ENCODE measurements around the gene STXBP1.
"Not testable (repeated sequence)": the region's sequence is repeated elsewhere in the genome, so short reads cannot be mapped to it uniquely, and the experiment has no call there.

Gene STXBP1

DNA sequence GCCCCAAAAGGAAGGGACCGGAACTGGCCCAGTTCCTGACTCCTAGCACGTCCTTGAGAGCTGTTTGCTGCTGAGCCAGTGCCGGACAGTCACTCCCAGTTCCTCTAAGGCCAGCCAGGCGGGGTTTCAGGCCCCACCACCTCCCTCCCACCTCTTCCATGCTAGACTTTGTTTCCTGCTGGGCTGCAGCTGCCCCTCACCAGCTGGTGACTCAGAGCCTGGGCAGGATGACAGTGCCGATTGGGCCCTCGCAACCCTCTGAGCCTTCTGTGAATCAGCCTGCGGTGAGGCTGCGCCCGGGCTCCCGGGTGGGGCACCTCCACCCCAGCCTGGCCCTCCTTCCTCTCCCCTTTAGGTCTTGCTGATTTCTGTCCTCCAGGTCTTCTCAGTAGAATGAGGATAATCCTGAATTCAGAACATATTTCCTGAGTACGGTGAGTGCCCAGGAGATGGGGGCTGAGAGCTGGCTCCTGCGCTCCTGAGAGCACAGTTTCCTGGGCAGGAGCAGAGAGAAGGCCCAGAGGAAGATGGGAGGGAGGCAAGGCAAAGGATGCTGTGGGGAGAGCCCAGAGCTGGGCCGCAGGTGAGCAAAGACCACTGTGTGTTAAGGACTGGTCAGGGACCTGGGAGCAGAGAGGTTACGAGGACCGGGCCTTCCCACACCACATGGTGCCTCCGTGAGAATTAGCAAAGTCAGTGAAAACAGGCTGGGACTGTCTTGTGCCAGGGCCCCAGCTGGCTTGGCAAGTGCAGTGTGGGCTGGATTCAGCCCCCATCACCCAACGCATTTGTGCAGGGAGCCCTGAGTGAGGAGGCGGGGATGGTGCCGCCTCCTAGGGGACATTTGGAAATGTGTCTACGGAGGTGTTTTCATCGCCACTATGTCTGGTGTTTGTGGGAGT, 32.9 kb upstream of the STXBP1 start:
- DNase-seq, result peak; percentile 61 to 68

DNA sequence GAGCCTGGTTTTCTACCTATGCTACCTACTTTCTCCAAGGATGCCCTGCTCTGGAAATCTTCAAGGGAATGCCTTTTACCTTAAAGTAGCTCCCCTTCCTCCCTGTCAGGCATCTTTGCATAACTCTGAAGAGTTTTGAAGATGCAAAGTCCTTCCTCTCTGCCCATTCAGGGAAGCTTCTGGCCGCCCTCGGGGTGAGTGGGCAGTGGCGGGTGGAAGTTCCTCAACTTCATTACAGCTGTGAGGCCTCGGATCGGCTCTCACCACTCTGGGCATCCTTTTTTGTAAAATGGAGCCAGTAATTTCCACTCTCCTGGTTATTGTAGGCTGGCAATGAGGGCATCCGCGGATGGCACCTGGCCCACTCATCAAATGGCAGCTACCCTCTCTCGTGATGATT, 31.7 kb upstream of the STXBP1 start:
- no peak for DNase-seq

DNA sequence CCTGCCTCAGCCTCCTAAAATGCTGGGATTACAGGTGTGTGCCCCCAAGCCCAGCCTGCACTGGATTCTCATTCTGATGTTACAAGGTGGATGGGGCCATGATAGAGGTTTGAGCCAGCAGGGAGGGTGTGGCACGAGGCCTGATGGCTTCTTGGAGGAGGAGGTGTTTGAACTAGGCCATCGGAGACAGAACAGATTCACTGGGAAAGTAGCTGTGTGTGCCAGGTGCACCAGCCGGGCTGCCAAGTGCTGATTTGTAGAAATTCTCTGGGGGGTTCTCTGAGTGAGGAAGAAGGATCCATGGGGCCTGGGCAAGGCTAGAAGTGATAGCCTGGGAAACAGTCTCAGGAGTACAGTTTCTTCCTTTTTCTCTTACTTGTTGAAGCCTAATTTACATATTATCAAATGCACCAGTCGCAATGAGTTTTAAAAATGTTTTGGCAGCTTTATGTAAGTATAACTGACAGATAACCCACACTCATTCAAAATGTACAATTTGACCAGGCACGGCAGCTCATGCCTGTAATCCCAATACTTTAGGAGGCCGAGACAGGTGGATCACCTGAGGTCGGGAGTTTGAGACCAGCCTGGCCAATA, 31.1 kb upstream of the STXBP1 start:
- DNase-seq, result no peak

DNA sequence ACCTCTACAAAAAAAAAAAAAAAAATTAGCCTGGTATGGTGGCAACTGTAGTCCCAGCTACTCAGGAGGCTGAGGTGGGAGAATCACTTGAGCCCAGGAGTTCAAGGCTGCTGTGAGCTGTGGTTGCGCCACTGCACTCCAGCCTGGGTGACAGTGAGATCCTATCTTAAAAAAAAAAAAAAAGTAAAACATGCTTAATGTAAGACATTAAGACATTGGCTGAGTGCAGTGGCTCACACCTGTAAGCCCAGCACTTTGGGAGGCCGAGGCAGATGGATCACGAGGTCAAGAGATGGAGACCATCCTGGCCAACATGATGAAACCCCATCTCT, 27.6 kb upstream of the STXBP1 start:
- DNase-seq, result not testable (repeated sequence)

DNA sequence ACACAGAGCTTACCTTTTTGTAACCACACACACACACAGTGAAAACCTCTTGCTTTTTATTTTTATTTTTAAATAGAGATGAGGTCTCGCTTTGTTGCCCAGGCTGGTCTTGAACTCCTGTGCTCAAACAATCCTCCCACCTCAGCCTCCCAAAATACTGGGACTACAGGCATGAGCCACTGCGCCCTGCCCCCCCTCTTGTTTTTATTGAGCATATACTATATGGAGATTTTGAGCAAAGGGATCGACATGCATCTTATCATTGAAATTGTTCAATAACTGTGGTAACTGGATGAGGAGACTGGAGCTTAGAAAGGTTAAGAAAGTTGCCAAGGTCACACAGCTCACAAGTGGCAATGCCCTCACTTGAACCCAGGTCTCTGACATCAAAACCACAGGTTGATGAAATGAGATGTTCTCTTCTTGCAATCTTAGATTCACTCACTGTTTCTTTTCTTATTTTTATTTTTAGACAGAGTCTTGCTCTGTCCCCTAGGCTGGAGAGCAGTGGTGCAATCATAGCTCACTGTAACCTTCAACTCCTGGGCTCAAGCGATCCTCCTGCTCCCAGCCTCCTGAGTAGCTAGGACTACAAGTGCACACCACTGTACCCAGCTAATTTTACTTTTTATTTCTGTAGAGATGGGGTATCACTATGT, 26.8 kb upstream of the STXBP1 start:
- no peak for DNase-seq

DNA sequence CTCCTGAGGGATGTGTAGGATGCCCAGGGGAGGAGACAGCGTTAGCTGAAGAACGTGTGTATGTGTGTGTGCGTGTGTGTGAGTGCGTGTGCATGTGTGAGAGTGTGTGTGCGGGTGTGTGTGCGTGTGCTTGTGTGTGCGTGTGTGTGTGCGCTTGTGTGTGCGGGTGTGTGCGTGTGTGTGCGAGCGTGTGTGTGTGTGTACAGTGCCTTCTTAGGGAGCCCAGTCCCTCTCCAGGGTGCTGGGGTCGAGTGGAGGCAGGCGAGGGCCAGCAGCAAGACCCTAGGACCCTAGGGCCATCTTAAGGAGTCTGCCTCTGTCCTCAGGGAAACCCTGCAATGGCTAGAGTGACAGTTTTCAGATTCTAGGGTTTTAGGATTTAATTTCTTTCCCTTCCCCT, 26.0 kb upstream of the STXBP1 start:
- no peak for DNase-seq

DNA sequence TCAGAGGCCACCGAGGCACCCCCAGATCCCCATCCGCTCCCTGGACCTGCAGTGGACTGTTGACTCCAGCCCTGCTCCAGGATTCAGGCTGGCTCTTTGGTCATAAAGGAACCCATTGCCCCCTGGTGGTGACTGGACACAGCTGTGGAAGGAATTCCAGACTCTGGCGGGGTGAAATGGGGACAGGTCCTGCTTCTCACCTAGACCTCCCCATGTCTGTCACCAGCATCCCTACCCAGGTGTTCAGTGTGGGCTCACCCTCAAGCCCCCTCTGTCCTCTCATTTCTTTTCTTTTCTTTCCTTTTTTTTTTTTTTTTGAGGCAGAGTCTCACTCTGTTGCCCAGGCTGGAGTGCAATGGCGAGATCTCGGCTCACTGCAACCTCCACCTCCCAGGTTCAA, 25.5 kb upstream of the STXBP1 start:
- peak in 1 of 2 donors; percentile 52 for DNase-seq

DNA sequence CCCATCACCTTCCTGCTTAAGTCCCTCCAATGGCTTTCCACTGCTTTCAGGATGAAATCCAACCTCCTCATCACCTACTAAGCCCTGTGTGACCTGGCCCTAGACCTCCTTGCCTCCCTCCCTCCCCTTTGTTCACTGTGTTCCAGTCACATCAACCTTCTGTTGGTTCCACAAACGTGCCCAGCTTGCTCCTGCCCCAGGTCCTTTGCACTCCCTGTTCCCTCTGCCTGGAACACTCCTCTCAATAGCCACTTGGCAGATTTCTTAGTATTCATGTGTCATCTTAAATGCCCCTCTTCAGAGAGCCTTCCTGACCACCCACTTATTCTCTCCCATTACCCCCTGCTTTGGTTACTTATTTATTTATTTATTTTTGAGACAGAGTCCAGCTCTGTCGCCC, 24.1 kb upstream of the STXBP1 start:
- DNase-seq, result no peak

DNA sequence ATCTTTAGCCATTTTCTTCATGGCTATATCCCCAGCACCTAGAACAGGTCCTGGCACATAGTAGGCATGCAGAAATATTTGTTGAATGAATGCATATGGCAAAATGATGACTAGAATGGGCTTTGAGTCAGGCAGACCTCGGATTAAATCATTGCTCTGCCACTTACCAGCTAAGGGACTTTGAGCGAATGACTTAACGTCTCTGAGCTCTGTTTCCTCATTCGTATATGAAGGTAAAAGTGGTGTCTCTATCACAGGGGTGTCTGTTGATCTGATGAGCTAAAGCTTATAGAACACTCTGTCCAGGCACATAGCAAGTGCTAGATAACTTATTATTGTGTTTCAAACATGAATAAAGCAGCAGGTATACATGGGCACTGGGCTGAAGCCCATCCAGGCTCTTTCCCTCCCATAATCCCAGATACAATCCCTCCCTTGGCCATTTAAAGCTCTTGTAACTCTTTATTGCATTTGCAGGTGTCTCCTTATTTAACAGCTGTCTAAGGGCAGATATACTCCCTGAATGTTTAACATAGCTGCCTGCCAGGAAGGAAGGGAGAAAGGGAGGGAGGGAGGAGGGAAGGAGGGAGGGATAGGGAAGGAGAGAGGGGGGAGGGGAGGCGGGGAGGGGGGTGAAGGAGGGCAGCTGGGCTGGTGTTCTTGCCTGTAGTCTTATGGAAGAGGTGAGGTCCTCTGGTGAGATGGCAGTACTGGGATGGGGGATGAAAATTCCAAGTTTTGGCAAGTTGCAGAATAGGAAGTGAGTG, 23.2 kb upstream of the STXBP1 start:
- DNase-seq, result no peak

DNA sequence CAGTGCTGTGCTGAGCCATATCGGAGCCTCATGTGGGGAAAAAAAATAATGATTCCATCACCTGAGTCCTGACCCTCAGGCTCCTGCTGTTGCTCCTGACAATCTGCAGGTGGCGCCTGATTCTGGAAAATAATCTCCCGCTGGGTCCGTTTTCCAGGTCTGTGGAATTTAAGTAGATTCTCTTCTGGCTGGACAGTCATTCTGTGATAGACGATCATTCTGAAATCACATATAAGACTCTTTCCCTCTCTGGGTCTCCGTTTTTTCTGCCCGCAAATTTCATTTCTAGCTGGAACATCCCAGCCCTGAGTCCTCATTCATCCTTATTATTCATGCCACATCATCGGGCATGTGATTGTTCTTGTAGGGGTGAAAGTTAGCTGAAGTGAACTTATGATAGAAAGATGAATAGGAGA, 22.1 kb upstream of the STXBP1 start:
- DNase-seq, result no peak

DNA sequence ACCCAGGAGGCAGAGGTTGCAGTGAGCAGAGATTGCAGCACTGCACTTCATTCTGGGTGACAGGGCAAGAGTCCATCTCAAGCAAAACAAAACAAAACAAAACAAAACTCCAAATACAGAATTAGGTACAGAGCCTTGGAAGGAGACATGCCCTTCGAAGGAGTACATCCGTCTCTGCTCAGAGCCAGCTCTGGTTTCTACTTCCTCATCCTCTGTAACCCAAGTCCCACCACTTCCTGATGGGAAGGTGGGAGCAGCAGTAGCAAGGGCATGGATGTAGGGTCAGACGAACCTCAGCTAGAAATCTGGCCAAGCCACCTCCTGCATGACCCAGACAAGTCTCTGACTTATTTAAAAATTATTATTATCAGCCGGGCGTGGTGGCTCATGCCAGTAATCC, 16.5 kb upstream of the STXBP1 start:
- DNase-seq, result no peak

DNA sequence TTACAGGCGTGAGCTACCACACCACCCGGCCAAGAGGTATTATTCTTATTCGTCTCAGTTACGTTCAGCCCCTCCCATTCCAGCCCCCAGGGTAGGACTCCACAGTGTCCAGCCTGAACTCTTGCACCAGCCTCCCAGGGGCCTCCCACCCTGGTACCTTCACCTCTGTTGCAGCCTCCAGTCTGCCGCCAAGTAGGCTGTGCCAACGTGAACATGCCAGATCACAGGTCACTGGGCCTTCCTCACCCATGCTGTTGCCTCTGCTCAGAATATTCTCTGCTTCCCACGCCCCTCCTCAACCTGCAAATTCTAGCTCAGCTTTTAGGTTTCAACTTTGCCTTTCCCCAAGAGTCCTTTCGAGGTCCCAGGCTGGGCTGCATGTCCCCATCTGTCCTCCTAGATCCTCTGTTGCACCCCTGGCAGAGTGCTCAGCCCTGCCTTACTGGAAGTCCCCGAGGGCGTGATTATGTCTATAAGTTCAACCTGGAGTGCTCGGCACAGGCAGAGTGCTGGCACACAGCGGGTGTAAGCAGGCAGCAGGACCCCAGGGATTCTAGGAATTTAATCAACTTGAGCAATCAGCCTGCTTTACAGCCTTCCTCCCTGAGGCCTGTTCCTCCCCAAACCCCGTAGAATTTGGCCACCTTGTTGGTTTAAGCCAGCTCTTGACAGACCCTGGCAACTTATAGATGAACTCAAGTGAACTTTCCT, 13.1 kb upstream of the STXBP1 start:
- DNase-seq, result no peak

DNA sequence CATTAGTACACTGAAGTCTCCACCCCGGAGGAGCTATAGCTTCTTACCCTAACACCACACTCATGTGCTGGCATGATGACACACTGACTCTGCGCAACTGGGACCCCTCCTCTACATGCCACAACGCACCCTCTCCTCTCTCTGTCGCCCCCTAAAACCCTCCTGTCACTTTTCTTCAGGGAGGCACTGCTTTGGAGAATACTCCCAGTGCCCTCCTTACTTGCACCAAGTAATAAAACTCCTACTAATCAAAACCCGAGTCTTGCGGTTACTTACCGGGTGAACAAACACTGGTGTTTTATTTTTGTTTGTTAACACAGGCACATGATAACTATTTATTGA, 12.6 kb upstream of the STXBP1 start:
- DNase-seq, result no peak

DNA sequence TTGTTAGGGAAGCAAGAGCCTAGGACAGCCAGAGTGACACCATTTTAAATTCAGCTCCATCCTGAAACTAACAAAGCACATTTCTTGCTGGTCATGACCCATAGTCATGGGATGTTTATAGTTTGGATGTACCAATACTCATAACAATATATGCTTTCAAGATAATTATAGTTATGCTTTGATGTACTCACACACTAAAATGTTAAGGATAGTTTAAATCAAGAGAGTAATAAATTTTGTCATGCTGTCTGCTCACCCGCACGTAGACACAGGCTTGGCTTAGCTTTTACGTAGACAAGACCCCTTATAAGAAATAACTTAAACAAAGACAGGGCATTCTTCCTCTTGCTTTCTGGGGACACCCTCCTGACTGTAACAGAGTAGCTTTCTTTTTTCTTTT, 8.9 kb upstream of the STXBP1 start:
- no peak for DNase-seq

DNA sequence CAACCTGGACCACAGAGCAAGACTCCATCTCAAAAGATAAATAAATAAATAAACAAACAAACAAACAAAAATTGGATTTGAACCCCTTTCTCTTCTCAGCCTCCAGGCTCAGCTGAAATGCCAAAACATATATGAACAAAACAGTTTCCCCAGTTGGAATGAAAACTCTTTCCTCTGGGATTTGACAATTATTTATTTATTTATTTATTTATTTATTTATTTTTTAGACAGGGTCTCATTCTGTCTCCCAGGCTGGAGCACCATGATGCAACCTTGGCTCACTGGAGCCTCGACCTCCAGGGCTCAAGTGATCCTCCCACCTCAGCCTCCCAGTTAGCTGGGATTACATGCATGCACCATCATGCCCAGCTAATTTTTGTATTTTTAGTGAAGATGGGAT, 6.0 kb upstream of the STXBP1 start:
- no peak for DNase-seq

DNA sequence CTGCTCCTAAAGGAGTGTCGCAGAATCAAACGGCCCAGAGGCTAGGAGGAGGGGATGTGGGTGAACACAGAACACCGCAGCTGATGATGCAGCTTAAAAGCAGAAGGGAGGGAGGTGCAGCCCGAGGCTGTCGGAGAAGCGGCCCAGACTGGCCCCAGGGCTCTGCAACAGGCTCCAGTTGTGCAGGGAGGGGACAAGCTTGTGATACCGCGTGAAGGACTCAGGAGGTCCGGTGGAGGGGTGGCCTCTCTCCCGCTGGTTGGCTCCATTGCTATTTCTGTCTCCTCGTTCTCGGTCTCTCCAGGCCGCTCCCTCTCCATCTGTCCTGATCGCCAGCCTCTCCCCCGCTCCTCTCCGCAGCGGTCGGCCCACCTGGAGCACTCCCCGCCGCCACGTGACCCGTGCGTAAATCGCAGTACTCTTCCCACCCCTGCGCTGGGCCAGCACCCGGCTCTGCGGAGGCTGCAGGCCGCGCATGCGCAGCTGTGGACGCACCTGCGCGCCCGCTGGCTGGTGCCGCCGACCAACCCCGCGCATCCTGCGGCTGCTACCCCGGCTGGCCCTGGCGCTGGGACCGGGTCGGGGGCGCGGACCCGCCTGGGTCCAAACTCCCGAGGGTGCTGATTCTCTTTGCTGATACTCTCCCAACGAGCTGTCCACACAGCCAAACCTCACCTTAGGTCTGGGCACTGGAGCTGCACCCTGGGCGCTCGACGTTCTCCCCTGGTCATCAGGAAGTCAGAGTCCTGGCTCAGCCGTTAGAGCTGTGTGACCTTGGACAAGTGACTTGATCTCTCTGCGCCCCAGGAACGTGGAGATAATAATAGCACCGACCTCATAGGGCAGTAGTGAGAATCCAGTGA, 3.7 kb upstream of the STXBP1 start:
- peak; percentile 58 to 68 for DNase-seq

DNA sequence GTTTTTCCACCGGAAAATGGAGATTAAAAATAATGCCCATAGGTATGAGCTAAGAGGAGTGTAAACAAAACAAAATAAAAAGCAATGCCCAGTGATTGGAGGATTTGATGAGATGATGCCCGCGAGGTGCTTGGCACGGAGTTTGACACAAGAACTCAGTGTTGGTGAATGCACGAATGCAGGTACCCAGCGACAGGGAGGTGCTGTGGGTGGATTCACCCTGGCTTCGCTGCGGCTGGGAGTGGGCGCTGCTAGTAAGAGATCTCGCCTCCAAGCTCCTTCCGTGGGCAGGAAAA, 526 bp upstream of the STXBP1 start:
- no peak for DNase-seq

DNA sequence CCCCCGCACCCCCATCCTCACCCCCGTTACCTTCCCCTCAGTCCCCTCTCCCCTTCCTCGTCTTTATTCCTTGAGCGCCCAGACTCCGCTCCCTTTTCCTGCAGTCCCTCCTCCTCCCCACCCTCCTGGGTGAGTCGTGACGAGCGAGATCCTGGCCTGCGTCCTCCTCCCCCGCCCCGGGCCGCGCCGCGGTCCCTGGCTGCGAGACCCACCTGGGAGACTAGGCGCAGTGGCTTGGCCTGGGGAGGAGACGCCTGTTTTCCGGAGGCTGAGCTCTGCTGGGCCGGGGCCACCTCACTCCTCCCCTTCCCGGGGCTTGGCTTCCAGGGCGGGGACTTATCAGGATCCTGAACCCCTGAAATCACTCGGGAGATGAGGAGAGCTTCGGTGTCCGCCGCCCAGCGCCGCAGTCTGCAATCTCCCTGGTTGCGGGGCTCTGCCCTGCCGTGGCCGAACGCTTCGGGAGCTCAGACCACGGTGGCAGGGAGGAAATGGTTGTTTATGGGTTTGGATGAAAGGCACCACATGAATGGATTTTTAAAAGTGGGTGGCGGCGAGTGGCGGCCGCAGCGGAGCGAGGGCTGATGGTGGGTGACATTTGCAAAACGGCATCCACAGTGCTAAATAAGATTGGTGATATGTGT, 984 bp downstream of the STXBP1 start:
- peak; percentile 20 to 30 for DNase-seq

DNA sequence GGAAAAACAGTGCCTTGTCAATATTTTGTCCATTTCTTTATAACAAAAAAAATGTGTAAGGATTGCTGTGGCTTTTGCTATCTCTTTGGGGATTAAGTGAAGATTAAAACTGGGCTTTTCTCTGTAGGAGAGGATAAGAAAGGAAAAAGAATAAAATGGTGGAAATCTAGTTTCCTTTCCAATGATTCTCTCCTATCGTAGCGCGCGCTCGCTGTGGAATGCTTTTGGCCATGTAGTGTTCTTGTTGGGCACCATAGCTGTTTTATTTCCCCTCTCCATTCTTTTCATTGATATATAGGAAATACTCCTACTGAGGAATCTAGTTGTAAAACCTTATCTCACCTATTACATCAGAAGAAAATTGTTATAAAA, 1.5 kb downstream of the STXBP1 start:
- no peak for DNase-seq

DNA sequence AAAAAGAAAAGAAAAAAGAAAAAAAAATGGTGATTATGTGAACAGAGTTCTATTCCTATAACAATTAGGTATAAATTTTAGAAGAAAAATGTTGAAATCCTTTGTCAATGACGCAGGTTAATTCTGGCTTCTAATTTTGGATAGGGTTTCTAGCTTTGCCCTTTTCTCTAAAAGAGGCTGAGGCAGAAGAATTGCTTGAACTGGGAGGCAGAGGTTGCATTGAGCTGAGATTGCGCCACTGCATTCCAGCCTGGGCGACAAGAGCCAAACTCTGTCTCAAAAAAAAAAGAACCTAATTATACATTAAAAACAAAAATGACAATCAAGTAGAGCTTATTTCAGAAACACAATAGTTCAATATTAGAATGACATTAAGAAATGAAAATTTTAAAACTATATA, 2.9 kb downstream of the STXBP1 start:
- DNase-seq, result no peak

DNA sequence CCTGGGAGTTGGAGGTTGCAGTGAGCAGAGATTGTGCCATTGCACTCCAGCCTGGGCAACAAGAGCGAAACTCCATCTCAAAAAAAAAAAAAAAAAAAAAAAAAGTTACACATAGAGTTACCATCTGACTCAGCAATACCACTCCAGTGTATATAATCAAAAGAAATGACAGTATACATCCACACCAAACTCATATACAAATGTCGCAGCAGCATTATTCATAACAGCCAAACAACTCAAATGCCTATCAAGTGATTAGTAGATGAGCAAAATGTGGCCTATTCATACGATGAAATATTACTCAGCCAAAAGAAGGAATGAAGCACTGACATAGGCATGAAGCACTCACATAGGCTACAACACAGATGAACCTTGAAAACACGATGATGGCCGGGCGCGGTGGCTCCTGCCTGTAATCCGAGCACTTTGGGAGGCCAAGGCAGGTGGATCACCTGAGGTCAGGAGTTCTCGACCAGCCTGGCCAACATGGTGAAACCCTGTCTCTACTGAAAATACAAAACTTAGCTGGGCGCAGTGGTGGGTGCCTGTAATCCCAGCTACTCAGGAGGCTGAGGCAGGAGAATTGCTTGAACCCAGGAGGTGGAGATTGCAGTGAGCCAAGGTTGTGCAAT, 9.4 kb downstream of the STXBP1 start:
- DNase-seq, result not testable (repeated sequence)
